Measurements from ENCODE around the gene FAP. TPM values are rescaled to one million over a fixed set of nuclear protein-coding genes. Genes with fewer than 3 reads are reported as not detected.

FAP gene
- total and polyA plus RNA-seq, 4 donors = 19.2 to 65.8 (median 26.1) TPM

- 64 to 76% methylated on average over 1 of the region's 1 CpG for WGBS, 2 donors
- no peak overlapping the region for H3K4me3 ChIP-seq (ENCODE audit: low read length in 2 of 2)
- DNase-seq (no peak), ATAC-seq (ENCODE audit: low FRiP score) (no peak)
- no peaks in the 10 kb centered on the region for H3K36me3 ChIP-seq (ENCODE audit: control insufficient read depth in 1 of 2, insufficient read depth in 2 of 2, low read length in 1 of 2)
- no peaks in the 10 kb centered on the region for H3K9me3 ChIP-seq (ENCODE audit: control insufficient read depth, low read length)
- intact Hi-C loops (cut with DNase I) = no loop called here
- H3K27me3 ChIP-seq (ENCODE audit: control insufficient read depth in 1 of 2, insufficient read depth in 2 of 2, low read length in 1 of 2) = no peaks in the 10 kb centered on the region
- H3K27ac ChIP-seq (ENCODE audit: low read depth in 1 of 2, low read length in 2 of 2) = no peak overlapping the region
- no peaks in the 10 kb centered on the region for H3K4me1 ChIP-seq (ENCODE audit: control insufficient read depth in 1 of 2, insufficient read depth in 2 of 2, low read length in 2 of 2)
Measured at GRCh38 chr2:162172802-162173370, 70.4 kb downstream of the FAP start.

DNA sequence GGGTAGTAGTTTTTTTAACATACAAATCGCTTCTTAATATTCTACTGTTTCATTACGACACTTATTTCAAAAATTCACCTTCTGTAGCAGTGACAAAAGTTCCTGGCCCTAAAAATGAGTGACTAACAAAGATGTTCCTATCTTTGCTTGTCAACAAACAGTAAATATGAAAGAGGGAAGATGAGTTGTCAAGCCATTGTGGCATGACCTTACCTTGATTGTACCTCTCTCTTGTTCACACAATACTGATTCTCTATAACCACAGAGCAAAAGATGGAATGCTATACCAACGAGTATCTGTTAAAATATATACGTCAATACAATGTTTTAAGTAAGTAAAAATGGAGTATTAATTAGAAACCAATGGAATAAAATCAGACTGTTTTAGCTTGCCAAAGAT is 76.5 kb downstream of the FAP start:
- H3K27ac ChIP-seq (ENCODE audit: low read depth in 1 of 2, low read length in 2 of 2) = no peak overlapping the region
- no peaks in the 10 kb centered on the region for H3K36me3 ChIP-seq (ENCODE audit: control insufficient read depth in 1 of 2, insufficient read depth in 2 of 2, low read length in 1 of 2)
- H3K9me3 ChIP-seq (ENCODE audit: control insufficient read depth, low read length) = no peaks in the 10 kb centered on the region
- 94 to 96% methylated on average over 4 of the region's 4 CpGs for WGBS, 2 donors
- DNase-seq = no peak
- intact Hi-C loops (cut with DNase I) = no loop called here
- ATAC-seq (ENCODE audit: low FRiP score) = no peak
- no peaks in the 10 kb centered on the region for H3K27me3 ChIP-seq (ENCODE audit: control insufficient read depth in 1 of 2, insufficient read depth in 2 of 2, low read length in 1 of 2)
- peaks cover 0 to 1% of the 10 kb centered on the region in 2 donors for H3K4me1 ChIP-seq (ENCODE audit: control insufficient read depth in 1 of 2, insufficient read depth in 2 of 2, low read length in 2 of 2)
- no peak overlapping the region for H3K4me3 ChIP-seq (ENCODE audit: low read length in 2 of 2)

- DNase-seq (no peak), ATAC-seq (ENCODE audit: low FRiP score) (no peak)
- H3K27me3 ChIP-seq (ENCODE audit: control insufficient read depth in 1 of 2, insufficient read depth in 2 of 2, low read length in 1 of 2) = no peaks in the 10 kb centered on the region
- no peaks in the 10 kb centered on the region for H3K9me3 ChIP-seq (ENCODE audit: control insufficient read depth, low read length)
- no peaks in the 10 kb centered on the region for H3K36me3 ChIP-seq (ENCODE audit: control insufficient read depth in 1 of 2, insufficient read depth in 2 of 2, low read length in 1 of 2)
- no peak overlapping the region for H3K27ac ChIP-seq (ENCODE audit: low read depth in 1 of 2, low read length in 2 of 2)
- intact Hi-C loops (cut with DNase I) = no loop called here
- H3K4me1 ChIP-seq (ENCODE audit: control insufficient read depth in 1 of 2, insufficient read depth in 2 of 2, low read length in 2 of 2) = peaks cover 0 to 1% of the 10 kb centered on the region in 2 donors
- no peak overlapping the region for H3K4me3 ChIP-seq (ENCODE audit: low read length in 2 of 2)
Measured at GRCh38 chr2:162166174-162166573, 77.1 kb downstream of the FAP start.

GRCh38 chr2:162164802-162165201 is 78.4 kb downstream of the FAP start:
- Histone ChIP-seq H3K4me3 (ENCODE audit: low read length in 2 of 2) (no peak overlapping the region), H3K27me3 (ENCODE audit: control insufficient read depth in 1 of 2, insufficient read depth in 2 of 2, low read length in 1 of 2) (no peaks in the 10 kb centered on the region), H3K36me3 (ENCODE audit: control insufficient read depth in 1 of 2, insufficient read depth in 2 of 2, low read length in 1 of 2) (no peaks in the 10 kb centered on the region), H3K4me1 (ENCODE audit: control insufficient read depth in 1 of 2, insufficient read depth in 2 of 2, low read length in 2 of 2) (peaks cover 0 to 1% of the 10 kb centered on the region in 2 donors), H3K27ac (ENCODE audit: low read depth in 1 of 2, low read length in 2 of 2) (no peak overlapping the region), H3K9me3 (ENCODE audit: control insufficient read depth, low read length) (no peaks in the 10 kb centered on the region)
- ATAC-seq (ENCODE audit: low FRiP score) = no peak
- 27 to 40% methylated on average over 2 of the region's 2 CpGs for WGBS, 2 donors
- intact Hi-C loops (cut with DNase I) = no loop called here
- DNase-seq = no peak

- Histone ChIP-seq H3K9me3 (ENCODE audit: control insufficient read depth, low read length) (no peaks in the 10 kb centered on the region), H3K27me3 (ENCODE audit: control insufficient read depth in 1 of 2, insufficient read depth in 2 of 2, low read length in 1 of 2) (no peaks in the 10 kb centered on the region), H3K36me3 (ENCODE audit: control insufficient read depth in 1 of 2, insufficient read depth in 2 of 2, low read length in 1 of 2) (no peaks in the 10 kb centered on the region), H3K27ac (ENCODE audit: low read depth in 1 of 2, low read length in 2 of 2) (no peak overlapping the region), H3K4me1 (ENCODE audit: control insufficient read depth in 1 of 2, insufficient read depth in 2 of 2, low read length in 2 of 2) (no peaks in the 10 kb centered on the region), H3K4me3 (ENCODE audit: low read length in 2 of 2) (no peak overlapping the region)
- intact Hi-C loops (cut with DNase I) = no loop called here
- DNase-seq (no peak), ATAC-seq (ENCODE audit: low FRiP score) (no peak)
- 39 to 50% methylated on average over 6 of the region's 6 CpGs for whole genome bisulfite sequencing, 2 donors
Measured at GRCh38 chr2:162159446-162159845, 83.8 kb downstream of the FAP start.

DNA sequence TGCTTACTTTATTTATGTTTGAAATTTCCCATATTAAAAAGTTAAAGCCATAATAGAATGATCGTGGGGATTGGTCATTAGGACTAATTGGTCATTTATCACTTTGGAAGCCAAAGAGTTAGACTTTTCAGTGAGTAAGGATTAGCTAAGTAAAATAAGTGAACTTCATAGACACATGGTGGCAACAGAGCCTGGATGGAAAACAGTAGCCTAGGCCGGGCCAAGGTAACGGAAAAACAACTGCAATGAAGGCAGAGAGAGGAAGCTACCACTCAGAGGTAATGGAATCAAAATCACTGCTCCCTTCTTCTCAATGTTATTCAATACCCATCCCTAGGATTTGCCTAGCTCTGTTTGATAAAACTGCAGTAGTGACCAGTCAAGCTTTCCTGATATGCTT is 87.1 kb downstream of the FAP start:
- 86 to 88% methylated on average over 3 of the region's 3 CpGs for WGBS, 2 donors
- Histone ChIP-seq H3K36me3 (ENCODE audit: control insufficient read depth in 1 of 2, insufficient read depth in 2 of 2, low read length in 1 of 2) (no peaks in the 10 kb centered on the region), H3K4me1 (ENCODE audit: control insufficient read depth in 1 of 2, insufficient read depth in 2 of 2, low read length in 2 of 2) (no peaks in the 10 kb centered on the region), H3K9me3 (ENCODE audit: control insufficient read depth, low read length) (no peaks in the 10 kb centered on the region), H3K27me3 (ENCODE audit: control insufficient read depth in 1 of 2, insufficient read depth in 2 of 2, low read length in 1 of 2) (no peaks in the 10 kb centered on the region), H3K4me3 (ENCODE audit: low read length in 2 of 2) (no peak overlapping the region), H3K27ac (ENCODE audit: low read depth in 1 of 2, low read length in 2 of 2) (no peak overlapping the region)
- intact Hi-C loops (cut with DNase I) = no loop called here
- no peak for DNase-seq
- no peak for ATAC-seq (ENCODE audit: low FRiP score)

- no peak for DNase-seq
- Histone ChIP-seq H3K4me1 (ENCODE audit: control insufficient read depth in 1 of 2, insufficient read depth in 2 of 2, low read length in 2 of 2) (no peaks in the 10 kb centered on the region), H3K4me3 (ENCODE audit: low read length in 2 of 2) (no peak overlapping the region), H3K9me3 (ENCODE audit: control insufficient read depth, low read length) (no peaks in the 10 kb centered on the region), H3K27ac (ENCODE audit: low read depth in 1 of 2, low read length in 2 of 2) (no peak overlapping the region), H3K27me3 (ENCODE audit: control insufficient read depth in 1 of 2, insufficient read depth in 2 of 2, low read length in 1 of 2) (no peaks in the 10 kb centered on the region), H3K36me3 (ENCODE audit: control insufficient read depth in 1 of 2, insufficient read depth in 2 of 2, low read length in 1 of 2) (no peaks in the 10 kb centered on the region)
- intact Hi-C loops (cut with DNase I) = no loop called here
- no peak for ATAC-seq (ENCODE audit: low FRiP score)
- WGBS, 2 donors = 81 to 87% methylated on average over 3 of the region's 3 CpGs
Measured at GRCh38 chr2:162155093-162155492, 88.2 kb downstream of the FAP start.

- Histone ChIP-seq H3K4me1 (ENCODE audit: control insufficient read depth in 1 of 2, insufficient read depth in 2 of 2, low read length in 2 of 2) (no peaks in the 10 kb centered on the region), H3K27me3 (ENCODE audit: control insufficient read depth in 1 of 2, insufficient read depth in 2 of 2, low read length in 1 of 2) (no peaks in the 10 kb centered on the region), H3K27ac (ENCODE audit: low read depth in 1 of 2, low read length in 2 of 2) (no peak overlapping the region), H3K36me3 (ENCODE audit: control insufficient read depth in 1 of 2, insufficient read depth in 2 of 2, low read length in 1 of 2) (no peaks in the 10 kb centered on the region), H3K9me3 (ENCODE audit: control insufficient read depth, low read length) (no peaks in the 10 kb centered on the region), H3K4me3 (ENCODE audit: low read length in 2 of 2) (no peak overlapping the region)
- DNase-seq = no peak
- 6 to 7% methylated on average over 5 of the region's 5 CpGs for WGBS, 2 donors
- intact Hi-C loops (cut with DNase I) = no loop called here
- no peak for ATAC-seq (ENCODE audit: low FRiP score)
Measured at GRCh38 chr2:162153608-162154224, 89.5 kb downstream of the FAP start.

- 87 to 90% methylated on average over 3 of the region's 3 CpGs for WGBS, 2 donors
- H3K27me3 ChIP-seq (ENCODE audit: control insufficient read depth in 1 of 2, insufficient read depth in 2 of 2, low read length in 1 of 2) = no peaks in the 10 kb centered on the region
- H3K36me3 ChIP-seq (ENCODE audit: control insufficient read depth in 1 of 2, insufficient read depth in 2 of 2, low read length in 1 of 2) = no peaks in the 10 kb centered on the region
- H3K4me3 ChIP-seq (ENCODE audit: low read length in 2 of 2) = no peak within 1 kb of the TSS
- no peak within 1 kb of the TSS for H3K27ac ChIP-seq (ENCODE audit: low read depth in 1 of 2, low read length in 2 of 2)
- H3K4me1 ChIP-seq (ENCODE audit: control insufficient read depth in 1 of 2, insufficient read depth in 2 of 2, low read length in 2 of 2) = no peaks in the 10 kb centered on the region
- intact Hi-C loops (cut with DNase I) = no loop called here
- DNase-seq = no peak
- no peaks in the 10 kb centered on the region for H3K9me3 ChIP-seq (ENCODE audit: control insufficient read depth, low read length)
- ATAC-seq (ENCODE audit: low FRiP score) = no peak
Measured at GRCh38 chr2:162152147-162152546, 91.1 kb downstream of the FAP start, which contains the start of gene GCG. Gene GCG (minus strand): TSS chr2:162152247. CDS start chr2:162149178, 3,069 bp downstream.
